OCI-LY7 (cell line): ENCODE data around the gene CD247. TPM values are rescaled to one million over a fixed set of nuclear protein-coding genes. Genes with fewer than 3 reads are reported as not detected.

Experiments used
- BruUV-seq: library from RNA; stranded (reverse); fragments of 400-500 nt; replicated peaks from 2 replicates; lab custom pipeline; 2021; lab: Mats Ljungman, UMichigan
- CTCF ChIA-PET: fragments of 300-600 bp; sonication (Branson Sonifier 250); formaldehyde crosslinking; loops from one replicate; lab custom pipeline; 2022; ENCODE audit warnings: antibody characterized with exemption; ENCODE audit not compliant: unreplicated experiment; lab: Charles Lee
- POLR2A ChIA-PET: fragments of 300-600 bp; sonication (Branson Sonifier 250); formaldehyde crosslinking; loops from one replicate; lab custom pipeline; 2022; ENCODE audit warnings: antibody characterized with exemption; lab: Charles Lee
- DNase-seq: peaks from one replicate; pipeline ENCODE4 v3.0.0-alpha.2; 2015; ENCODE audit warnings: low spot score
- H2AFZ ChIP-seq: fragments of 200-600 bp; sonication (generic), shearing (Covaris generic); 2 replicates; pipeline ENCODE4 v1.6.1; 2014; ENCODE audit warnings: mild to moderate bottlenecking, antibody characterized with exemption, low read length, moderate library complexity
- H3K27ac ChIP-seq: fragments of 200-600 bp; sonication (generic); 2 replicates; pipeline ENCODE4 v1.5.1; 2014; ENCODE audit warnings: mixed run types, low read depth, mild to moderate bottlenecking, moderate library complexity, low read length, inconsistent platforms; ENCODE audit not compliant: poor library complexity, severe bottlenecking
- H3K36me3 ChIP-seq: fragments of 200-600 bp; sonication (generic); 2 replicates; pipeline ENCODE4 v1.6.1; 2014; ENCODE audit warnings: mild to moderate bottlenecking, antibody characterized with exemption, low read length, moderate library complexity, mixed read lengths; ENCODE audit not compliant: insufficient read depth
- H3K4me1 ChIP-seq: fragments of 200-600 bp; sonication (generic); 2 replicates; pipeline ENCODE4 v1.5.1; 2014; ENCODE audit warnings: mild to moderate bottlenecking, low read length; ENCODE audit not compliant: insufficient read depth, poor library complexity, severe bottlenecking
- H3K4me2 ChIP-seq: fragments of 200-600 bp; sonication (generic); 2 replicates; pipeline ENCODE4 v1.6.1; 2014; ENCODE audit warnings: mild to moderate bottlenecking, low read length
- H3K4me3 ChIP-seq: fragments of 200-600 bp; sonication (generic); 2 replicates; pipeline ENCODE4 v1.5.1; 2014; ENCODE audit warnings: mild to moderate bottlenecking, low read depth, low read length; ENCODE audit not compliant: poor library complexity, severe bottlenecking
- H3K79me2 ChIP-seq: fragments of 200-600 bp; sonication (generic); 2 replicates; pipeline ENCODE4 v1.6.1; 2016; ENCODE audit warnings: low read depth, mild to moderate bottlenecking, low read length, moderate library complexity, mixed read lengths; ENCODE audit not compliant: insufficient read depth
- H3K9me2 ChIP-seq: fragments of 200-600 bp; sonication (generic); 2 replicates; pipeline ENCODE4 v1.6.1; 2016; ENCODE audit warnings: mild to moderate bottlenecking, low read length, mixed read lengths; ENCODE audit not compliant: insufficient read depth
- H3K9me3 ChIP-seq: fragments of 200-600 bp; sonication (generic); 2 replicates; pipeline ENCODE4 v1.6.1; 2014; ENCODE audit warnings: mild to moderate bottlenecking, mixed run types, low read length, mixed read lengths
- H4K20me1 ChIP-seq: fragments of 200-600 bp; sonication (generic); 2 replicates; pipeline ENCODE4 v1.6.1; 2014; ENCODE audit warnings: mild to moderate bottlenecking, antibody characterized with exemption, low read length, moderate library complexity, mixed read lengths; ENCODE audit not compliant: insufficient read depth
- CTCF ChIP-seq: fragments of 200-600 bp; sonication (generic); conservative IDR thresholded peaks from 2 replicates; pipeline ENCODE4 v1.5.1; 2014; ENCODE audit warnings: mild to moderate bottlenecking, antibody characterized with exemption, low read length, moderate library complexity, mixed read lengths
- EZH2phosphoT487 ChIP-seq: fragments of 200-600 bp; sonication (generic); IDR thresholded peaks from 2 replicates; pipeline ENCODE4 v1.6.1; 2018; ENCODE audit warnings: low read depth, borderline replicate concordance, mild to moderate bottlenecking, mixed run types, antibody characterized with exemption, low read length, moderate library complexity, mixed read lengths
- intact Hi-C: fragments of 100-400 bp; cut with micrococcal nuclease; formaldehyde crosslinking; loops from one replicate; pipeline ENCODE4 v1.10.0; 2022; ENCODE audit not compliant: unreplicated experiment
- total RNA-seq, 2 experiments: library from RNA; depleted of rRNA in 1 of 2; stranded (reverse); fragments of >200 nt in 1 of 2; shearing (Covaris generic) in 1 of 2; gene quantifications; 2 replicates each; pipeline ENCODE4 v1.2.3, GENCODE V29; 2014 to 2022

The CD247 gene
- total RNA-seq, 2 experiments from 2014 or later = 1.6 to 2.2 TPM

GRCh38 chr1:167529829-167530474 lies 11.6 kb upstream of the CD247 start:
- Histone ChIP-seq H3K9me3 (no peaks in the 10 kb centered on the region), H4K20me1 (no peaks in the 10 kb centered on the region), H3K4me3 (no peak overlapping the region), H3K27ac (no peak overlapping the region), H3K9me2 (no peaks in the 10 kb centered on the region), H3K4me1 (no peaks in the 10 kb centered on the region), H3K79me2 (no peaks in the 10 kb centered on the region), H2AFZ (no peak overlapping the region), H3K4me2 (no peak overlapping the region), H3K36me3 (no peaks in the 10 kb centered on the region)
- CTCF ChIA-PET = no interaction called here
- intact Hi-C loops = loop anchor here (10.0 kb wide), 1 partner anchor 615 kb away; no protein-coding TSS in a partner anchor
- no peak for TF ChIP-seq EZH2phosphoT487
- TF ChIP-seq CTCF = no peak
- no TSS peak for BruUV-seq
- POLR2A ChIA-PET = interaction anchor here (1.1 to 1.3 kb wide), 2 partner anchors 27 to 30 kb away, joined by 3 to 4 read pairs; no protein-coding TSS in a partner anchor
- DNase-seq = no peak

DNA sequence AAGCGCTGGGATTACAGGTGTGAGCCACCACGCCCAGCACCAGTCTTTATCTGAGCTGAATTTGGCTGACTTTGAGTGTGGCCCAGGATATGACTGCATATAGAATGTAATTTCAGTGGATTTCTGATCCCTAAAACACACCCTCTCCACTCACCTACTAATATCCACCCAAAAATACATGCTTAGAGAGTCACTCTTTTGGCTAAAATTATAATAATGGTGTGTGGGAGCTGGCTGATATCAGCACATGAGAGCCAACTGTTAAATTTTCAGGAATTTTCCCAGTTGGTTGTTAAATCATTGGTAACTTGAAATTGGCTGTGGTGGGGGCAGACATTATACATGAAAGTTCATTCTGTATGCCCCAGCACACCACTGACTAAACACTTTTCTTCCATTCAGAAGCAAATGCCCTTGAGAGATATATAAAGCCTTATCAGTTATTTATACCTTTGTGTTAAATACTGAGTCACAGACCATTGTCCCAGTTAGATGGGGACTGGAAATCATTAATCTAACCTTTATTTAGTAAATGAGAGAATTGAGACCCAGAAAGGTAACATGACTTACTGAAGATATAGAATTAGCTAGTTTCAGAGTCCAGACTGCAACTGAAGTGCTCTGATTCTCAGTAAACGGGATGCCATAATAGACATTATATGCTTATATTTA lies 9.9 kb upstream of the CD247 start:
- Histone ChIP-seq H3K4me2 (no peak overlapping the region), H3K27ac (no peak overlapping the region), H3K9me3 (no peaks in the 10 kb centered on the region), H3K79me2 (no peaks in the 10 kb centered on the region), H4K20me1 (no peaks in the 10 kb centered on the region), H3K9me2 (no peaks in the 10 kb centered on the region), H2AFZ (no peak overlapping the region), H3K4me1 (no peaks in the 10 kb centered on the region), H3K36me3 (no peaks in the 10 kb centered on the region), H3K4me3 (no peak overlapping the region)
- POLR2A ChIA-PET = interaction anchor here (1.1 to 1.5 kb wide), 3 partner anchors 28 to 172 kb away, joined by 3 to 4 read pairs (median 3); no protein-coding TSS in a partner anchor
- no peak for DNase-seq
- TF ChIP-seq EZH2phosphoT487 (no peak), CTCF (no peak)
- CTCF ChIA-PET = interaction anchor here (0.6 kb wide), 1 partner anchor 20 kb away, joined by 3 read pairs; no protein-coding TSS in a partner anchor
- no TSS peak for BruUV-seq
- intact Hi-C loops = no loop called here
